GM19035 (cell line): ENCODE results near the gene C1QTNF8.

Source experiments
- ATAC-seq: cut with Tn5 transposase; IDR thresholded peaks from one replicate; pipeline ENCODE4 v1.9.1; 2021; ENCODE audit not compliant: unreplicated experiment

The C1QTNF8 gene

DNA sequence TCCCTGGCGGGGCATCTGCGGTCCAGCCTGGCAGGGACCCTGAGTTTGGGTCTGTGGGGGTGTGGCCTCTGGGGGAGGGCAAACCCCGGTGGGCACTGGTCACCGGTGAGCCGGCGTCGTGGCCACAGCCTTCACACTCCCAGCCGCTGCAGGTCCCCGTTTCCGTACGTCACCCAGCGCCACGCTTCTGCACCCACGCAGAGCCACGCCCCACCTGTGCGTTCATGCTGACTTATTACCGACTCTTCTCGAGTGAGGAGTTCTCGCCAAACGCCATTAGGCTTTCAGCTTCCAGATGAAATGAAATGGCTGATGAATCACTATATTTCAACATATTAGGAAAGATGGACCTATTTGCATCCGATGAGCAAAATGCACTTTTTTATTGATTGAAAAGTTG lies 32.3 kb downstream of the C1QTNF8 start:
- ATAC-seq, result no peak

DNA sequence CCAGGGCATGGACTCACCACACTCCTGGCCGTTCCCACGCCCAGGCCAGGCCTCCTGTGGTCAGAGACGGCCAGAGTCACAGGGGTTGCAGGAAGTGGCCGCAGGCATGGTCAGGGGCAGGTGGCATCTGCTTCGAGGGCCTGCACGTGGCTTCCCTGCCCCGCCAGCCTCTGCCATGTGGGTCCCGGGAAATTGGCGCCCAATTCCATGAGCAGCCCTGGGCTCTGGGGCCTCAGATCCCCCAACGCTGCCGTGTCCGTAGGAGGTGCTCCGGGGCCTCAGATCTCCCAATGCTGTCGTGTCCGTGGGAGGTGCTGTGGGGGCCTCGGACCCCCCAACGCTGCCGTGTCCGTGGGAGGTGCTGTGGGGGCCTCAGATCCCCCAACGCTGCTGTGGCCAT lies 33.1 kb downstream of the C1QTNF8 start:
- ATAC-seq, result no peak

DNA sequence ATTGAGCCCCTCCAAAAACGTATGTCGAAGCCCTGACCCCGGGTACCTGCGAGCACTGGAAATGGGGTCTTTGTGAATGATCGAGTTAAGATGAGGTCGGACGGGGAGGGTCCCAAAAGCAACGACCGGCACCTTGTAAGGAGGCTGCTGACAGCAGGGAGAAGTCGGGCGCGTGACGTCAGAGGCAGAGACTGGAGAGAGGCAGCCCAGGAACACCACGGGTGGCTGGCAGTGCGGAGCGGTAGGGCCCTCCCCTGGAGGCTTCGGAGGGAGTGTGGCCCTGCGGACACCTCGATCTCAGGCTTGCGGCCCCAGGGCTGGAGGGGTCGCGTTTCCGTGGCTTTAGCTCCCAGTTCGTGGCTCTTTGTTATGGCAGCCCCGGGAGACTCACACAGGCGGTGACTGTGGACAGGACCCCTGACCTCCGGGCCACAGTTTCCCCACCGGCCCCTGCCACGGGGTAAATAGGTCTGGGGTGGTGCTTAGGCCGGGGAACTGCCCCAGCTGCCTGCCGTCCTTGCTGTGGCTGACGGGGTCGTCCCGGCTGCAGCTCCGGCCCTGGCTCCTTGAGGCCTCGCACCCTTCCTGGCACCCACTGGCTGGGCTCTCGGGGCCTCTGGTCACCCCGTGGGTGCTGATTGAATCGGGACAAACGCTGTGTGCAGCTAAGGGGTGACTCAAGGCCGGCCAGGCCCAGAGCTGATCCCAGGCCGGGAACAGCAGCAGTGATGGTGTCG lies 34.1 kb downstream of the C1QTNF8 start:
- ATAC-seq, result no peak

DNA sequence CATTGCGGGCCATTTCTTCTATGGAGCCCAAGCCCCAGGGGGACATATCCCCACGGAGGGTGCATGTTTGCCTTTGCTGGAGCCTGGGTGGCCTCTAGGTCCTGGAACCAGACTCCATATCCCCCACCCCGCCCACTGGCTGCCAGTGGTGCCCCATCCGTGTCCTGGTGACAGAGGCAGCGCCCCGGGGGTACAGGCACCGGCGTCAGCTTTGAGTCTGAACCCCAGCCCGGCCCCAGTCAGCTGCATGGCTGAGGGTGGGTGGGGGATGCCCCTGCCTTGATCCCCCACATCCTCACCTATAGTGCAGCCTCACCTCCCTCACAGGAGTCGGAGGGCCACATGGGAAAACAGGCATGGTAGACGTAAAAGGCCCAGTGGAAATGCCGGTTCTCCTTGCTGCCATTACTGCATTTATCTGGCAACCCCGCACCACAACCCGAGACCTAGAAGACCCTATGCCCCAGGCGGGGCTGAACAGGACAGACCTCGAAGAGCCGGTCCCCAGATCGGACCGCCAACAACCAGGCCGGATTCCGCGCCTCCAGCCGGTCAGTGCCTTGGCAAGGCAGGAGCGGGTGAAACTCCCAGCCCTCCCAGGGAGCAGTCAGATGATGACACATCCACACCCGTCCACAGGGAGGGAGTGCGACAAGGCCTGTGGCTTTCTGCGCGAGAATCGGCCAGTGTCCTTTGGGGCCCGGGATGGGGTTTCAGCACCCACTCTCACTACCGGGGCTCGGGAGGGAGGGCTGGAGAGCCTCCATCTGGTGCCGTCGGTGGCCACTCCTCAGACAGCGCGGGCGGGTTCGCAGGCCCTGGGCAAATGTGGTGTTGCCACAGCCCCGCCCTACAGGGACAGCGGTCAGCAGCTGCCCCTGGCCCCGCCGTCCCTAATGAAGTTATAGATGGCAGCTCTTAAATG lies 35.4 kb downstream of the C1QTNF8 start:
- no peak for ATAC-seq

DNA sequence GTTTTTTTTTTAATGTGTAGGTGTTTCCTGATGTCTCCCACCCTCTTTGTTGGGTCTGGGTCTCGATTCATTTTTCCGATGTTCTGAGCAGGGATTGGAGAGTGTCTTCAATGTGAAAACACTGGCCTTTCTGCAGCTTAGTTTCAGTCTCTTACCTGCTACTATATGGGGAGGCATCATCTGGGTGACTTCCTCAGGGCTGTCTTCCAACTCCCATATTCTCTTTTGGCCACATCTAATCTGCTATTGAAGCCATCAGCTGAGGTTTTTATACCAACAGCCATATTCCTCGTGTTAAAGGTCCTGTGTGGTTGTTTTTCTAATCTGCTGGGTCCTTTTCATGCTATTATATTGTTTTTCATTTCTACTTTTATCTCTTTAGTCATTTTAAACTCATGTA lies 36.7 kb downstream of the C1QTNF8 start:
- ATAC-seq, result no peak

DNA sequence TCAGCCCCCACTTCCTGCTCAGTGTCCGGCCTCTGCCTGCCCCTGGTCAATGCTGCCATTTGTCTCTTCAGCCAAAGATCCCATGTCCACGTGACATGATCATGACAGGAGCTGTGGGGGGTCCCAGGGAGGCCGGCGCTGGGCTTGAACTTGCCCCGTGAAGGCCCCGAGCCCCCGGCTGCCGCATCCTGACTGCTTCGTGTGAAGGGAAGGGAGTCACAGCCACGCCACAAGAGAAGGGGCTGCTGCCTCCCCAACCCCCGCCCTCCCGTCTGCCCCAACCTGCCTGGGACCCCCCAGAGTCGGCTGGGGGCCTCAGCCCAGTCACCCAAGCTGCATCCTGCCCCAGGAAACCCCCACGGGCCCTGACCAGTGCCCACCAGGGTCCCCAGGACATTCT lies 37.8 kb downstream of the C1QTNF8 start:
- no peak for ATAC-seq

DNA sequence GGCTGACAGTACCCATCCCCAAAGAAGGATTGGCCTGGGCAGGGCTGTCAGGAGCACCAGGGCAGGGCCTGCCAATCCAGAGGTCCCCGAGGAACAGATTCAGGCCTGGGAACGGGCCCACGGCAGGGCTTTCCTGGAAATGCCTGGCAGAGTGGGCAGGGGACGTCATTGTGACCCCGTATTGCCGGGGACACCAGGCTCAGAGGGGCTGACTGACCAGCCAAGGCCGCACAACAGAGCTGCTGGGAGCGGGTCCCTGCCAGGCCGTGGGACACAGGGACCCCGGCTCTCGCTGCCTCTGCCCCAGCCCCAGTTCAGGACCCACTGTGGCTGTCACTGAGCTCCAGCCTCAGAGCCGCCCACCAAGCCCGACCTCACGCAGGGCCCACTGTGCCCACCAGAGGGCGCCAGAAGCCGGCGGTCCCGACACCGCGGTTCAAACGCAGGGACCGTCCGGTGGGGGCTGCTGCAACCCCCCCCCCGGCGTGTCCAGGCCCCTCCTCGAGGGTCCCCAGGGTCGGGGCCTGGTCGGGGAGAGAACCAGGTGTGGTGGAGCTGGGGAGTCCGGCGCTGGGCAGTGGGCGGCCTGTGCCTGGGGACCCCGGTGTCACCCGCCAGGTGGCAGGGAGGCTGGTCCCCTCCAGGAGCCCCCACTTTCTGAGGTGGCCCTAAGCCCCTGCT lies 38.7 kb downstream of the C1QTNF8 start:
- ATAC-seq, result no peak

DNA sequence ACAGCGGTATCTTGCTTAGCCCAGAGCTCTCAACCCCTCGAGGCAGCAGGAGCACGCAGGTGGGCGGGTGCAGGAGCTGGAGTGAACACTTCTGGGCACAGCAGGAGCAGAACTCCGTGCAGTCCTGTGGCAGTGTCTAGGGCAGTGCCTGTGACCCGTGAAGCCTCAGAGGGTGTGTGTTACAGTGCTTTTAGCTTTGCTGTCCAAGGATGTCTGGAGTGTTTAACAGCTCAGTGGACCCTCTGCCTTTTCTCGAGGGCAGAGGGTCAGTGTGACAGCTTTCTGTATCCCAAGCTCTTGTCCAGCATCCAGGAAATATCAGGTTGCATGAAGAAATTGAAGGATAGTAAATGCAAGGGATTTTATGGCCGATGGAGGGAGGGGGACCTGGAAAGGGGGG lies 39.8 kb downstream of the C1QTNF8 start:
- ATAC-seq, result no peak

DNA sequence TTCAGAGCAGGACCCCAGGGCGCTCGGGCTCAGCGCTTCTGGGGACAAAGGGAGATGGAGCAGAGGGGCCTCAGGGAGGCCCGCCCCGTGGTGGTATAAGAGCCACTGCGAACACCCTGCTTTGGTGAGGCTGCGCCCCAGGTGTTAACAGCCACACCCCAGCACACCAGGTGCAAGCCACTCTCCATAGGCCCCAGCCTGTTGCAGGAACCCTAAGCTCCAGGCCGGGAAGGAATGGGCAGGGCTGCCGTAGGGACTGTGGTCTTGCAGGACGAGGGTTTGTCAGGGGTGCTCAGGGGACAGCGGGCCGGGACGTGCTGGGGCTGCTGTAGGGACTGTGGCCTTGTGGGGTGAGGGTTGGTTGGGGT lies 40.5 kb downstream of the C1QTNF8 start:
- ATAC-seq, result no peak

DNA sequence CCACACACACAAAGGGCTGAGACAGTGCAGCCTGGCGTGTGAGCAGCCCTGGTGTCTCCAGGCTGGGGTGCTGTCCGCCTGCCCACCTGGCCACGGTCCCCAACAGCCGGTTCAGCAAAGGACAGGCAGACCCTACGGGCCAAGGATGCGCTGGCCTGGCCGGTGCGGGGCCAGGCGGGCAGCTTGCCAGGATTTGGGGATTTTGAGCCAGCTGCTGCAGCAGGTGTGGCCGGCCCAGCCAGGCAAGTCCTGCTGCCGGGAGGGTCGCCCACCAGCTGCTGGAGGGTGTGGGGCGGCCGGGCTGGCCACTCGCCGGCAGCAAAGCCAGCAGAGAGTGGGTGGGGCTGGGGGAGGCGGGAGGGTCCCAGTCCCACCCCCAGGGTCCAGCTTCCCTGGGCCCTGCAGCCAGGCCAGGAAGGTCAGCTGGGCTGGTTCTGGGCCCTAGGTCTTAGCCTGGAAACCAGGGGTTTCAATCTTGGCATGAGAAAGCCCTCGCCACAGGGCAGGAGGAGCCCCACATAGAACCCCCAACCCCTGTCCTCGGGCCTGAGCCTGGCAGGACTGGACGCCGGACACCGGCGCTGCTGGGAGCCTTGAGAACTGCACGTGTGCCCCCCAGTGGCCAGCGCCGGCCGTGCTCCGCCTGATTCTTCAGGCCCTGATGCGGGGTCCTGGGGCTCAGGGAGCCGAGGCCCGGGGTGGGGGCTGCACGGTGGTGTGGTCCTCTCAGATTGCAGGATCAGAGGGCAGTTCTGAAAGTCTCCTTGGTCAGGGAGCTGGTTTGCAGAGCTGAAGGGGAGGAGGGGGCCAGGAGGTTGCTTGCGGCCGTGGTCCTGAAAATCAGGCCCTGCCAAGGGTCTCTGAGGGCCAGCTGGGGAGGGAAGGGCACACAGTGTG lies 41.1 kb downstream of the C1QTNF8 start:
- no peak for ATAC-seq

DNA sequence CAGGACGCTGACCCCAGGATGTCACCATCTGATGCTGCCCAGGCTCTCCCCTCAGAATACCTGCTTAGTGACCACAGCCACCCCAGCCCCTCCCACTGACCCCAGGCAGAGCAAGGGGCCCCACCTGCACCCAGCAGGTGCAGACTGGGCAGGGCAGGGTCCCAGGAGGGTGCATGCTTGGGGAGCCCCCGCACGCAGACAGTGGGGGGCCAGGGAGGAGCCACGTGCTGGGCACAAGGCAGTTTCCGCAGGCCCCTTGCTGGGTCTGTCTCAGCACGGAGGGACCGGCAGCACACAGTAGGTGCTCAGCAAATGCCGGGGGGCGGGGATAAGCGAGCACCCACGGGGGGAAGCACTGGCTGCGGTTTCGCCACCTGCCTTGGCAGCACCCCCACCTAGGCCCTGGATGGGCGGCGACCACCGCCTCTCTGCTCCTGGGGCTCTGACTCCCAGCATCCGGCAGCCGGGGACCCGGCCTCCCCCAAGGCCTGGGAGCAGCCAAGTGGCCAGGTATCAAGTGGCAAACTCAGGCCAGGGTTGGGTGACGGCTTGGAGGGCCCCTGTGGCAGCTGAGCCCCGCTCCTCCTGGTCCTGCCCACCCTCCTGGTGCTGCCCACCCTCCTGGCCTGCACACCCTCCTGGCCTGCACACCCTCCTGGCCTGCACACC lies 42.2 kb downstream of the C1QTNF8 start:
- no peak for ATAC-seq

DNA sequence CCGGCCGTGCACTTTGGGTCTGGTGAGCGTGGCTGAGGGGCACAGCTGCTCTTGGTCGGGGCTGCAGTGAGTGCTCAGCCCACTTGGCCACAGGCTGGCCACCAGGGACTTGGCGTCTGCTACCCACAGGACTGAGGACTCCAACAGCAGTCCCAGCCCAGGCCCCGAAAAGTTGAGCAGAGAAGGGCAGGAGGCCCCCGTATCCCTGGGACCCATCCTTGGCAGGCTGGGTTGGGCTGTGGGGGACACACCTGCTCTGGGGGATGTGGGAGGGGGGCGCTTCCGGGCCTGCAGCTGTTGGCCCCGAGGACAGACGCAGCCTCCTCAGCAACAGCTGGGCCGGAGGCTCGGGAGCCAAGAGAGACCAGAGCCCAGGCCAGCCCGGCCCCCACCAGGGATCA lies 42.9 kb downstream of the C1QTNF8 start:
- no peak for ATAC-seq

DNA sequence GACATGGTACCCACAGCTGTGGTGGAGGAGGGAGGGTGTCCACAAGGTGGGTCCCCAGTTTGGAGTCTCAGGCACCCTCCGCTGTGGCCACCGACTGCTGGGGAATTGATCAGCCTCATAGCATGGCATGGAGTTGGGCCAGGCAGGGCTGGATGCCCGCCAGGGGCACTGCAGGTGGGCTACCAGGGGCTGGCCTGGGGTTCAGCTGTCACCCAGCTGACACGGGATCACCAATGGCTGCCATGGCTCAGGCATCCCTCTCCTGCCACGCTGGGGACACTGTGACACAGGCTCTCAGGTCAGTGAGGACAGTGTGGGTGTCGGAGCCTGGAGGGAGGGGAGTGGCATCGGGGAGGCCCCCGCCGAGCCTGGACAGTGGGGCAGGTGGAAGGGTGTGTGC lies 43.3 kb downstream of the C1QTNF8 start:
- no peak for ATAC-seq

DNA sequence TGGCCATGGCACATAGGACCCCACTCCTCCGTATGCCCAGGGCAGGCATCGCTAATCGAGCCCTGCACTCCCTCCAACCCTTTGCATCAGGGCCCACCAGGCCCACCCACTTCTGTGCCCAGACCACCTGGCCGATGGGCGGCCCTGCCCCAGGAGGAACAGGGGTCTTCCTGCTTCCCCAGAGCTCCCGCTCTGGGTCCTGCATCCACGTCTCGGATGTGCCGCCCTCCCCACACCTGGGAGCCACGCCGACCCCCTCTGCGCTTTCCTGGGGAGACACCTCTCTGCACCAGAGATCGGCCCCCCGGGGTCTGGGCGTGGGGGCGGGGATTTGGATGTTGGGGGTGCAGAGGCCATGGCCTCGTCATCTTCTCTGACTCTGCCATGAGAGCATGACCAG lies 44.6 kb downstream of the C1QTNF8 start:
- ATAC-seq, result no peak

DNA sequence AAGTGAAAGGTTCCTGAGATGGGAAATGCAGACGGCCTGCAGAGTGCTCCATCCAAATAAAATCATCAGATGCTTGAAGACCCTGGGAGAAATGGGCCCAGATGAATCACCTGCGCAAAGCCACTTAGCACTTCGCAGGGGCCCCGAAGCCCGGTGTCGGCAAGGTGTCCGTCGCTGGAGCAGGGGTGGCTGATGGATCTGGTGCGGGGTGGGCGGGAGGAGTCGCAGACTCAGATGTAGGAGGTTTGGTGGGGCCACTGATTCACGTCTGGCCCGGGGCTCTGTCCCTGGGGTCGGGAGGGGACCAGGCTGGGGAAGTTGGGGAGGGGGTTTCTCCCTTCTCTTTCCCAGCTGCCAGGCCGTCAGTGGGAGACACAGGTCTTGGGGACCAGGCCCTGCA lies 45.1 kb downstream of the C1QTNF8 start:
- no peak for ATAC-seq

DNA sequence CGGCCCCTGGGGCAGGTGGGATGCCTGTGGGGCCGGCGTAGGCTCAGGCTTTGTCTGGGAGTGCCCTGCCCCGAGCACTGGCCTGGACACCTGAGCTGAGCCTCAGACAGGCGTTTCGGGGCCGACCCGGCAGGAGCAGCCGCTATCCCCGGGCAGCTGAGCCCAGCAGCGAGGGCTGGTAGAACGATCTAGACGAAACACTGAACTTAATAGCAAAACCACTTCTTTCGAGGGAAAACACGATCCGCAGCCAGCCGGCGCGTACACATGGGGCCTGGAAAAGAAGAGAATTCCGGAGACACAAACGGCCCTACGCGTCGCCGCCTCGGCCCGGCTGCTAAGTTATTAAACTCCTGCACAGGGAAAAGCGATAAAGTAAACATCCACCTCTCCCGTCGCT lies 45.5 kb downstream of the C1QTNF8 start:
- no peak for ATAC-seq

DNA sequence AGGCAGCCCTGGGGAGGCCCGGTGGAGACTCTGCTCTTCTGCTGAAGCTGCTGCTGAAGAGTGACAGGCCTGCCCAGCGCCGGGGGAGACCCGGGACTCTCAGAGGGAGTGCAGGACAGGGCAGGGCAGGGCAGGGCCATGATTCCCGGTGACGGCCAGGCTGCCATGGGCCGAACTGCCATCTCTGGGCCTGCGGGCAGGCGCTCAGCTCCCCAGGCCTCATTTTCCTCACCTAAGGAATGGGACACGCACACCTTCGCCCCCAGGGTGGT lies 46.1 kb downstream of the C1QTNF8 start:
- ATAC-seq, result no peak

DNA sequence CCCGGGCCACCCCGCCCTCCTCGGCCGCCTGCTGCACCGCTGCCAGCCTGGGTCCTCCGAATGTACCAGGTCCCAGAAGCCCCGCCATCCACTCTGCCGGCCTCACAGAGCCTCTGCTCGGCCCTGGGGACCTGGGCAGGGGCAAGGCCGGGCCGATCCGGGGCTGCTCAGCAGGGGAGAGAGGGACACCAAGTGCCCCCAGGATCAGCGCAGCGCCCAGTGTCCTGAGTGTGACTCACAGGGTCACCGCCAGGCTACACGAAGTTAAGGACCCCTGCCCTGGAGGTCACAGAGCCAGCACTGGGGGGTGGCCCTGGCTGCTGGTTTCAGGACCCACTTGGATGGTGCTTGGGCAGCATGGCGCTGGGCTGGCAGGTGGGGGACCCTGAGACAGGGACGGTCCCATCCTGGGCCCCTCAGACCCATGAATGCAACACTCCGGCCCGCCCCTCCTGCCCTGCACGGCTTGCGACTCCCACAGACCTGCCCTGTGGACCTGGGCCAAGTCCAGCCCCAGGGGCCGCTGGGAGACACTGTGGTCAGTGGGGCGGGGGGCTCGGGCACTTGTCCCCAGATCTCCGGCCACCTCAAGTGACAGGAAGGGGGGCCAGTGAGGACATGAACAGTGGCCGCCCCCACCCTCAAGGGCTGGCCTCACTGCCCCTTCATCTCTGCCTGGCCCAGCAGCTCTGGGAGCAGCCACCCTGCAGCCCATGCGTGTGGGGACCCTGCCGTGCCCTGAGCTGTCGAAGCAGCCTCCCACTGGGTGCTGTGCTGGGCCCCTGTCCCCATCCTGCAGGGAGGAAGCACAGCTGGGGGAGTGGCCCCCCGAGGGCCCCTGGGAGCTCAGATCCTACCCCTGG lies 46.7 kb downstream of the C1QTNF8 start:
- ATAC-seq, result no peak

DNA sequence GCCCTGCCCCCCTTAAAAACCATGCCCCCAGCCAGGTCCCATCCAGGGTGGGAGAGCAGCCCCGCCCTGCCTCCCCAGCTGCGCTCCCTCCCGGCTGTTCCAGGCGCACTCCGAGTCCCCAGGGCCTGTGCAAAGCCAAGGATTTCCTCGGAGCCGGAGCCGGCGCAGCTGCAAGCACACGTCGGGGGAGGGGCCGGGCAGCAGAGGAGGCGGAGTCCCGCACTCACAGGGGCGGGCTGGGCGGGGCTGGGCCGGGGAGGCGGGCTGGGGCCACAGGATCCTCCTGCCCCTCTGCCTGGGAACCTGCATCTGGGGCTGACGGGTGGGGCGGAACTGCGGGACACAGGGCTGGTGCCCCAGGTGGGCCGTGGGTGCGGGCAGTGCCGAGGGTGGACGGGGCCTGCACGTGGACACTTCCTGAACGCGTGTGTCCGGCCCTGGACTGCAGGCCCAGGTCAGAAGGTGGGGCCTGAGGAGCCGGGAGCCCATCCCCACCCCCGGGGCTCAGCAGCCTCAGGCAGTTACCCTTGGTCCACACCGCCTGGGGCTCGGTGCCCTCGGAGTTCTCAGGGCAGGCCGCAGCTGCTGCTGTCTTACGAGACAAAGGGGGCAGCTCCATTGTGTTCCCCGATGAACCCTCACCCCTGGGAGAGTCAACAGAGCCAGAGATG lies 47.5 kb downstream of the C1QTNF8 start:
- ATAC-seq, result no peak
